Measurements from ENCODE around the gene SEMA5A.

SEMA5A gene

GRCh38 chr5:9320652-9321051 is 225.2 kb downstream of the SEMA5A start:
- Histone ChIP-seq H3K23ac (ENCODE audit: low read depth, low read length, poor library complexity) (no peak overlapping the region), H2BK12ac (ENCODE audit: low read length) (no peak overlapping the region)
- DNase-seq (ENCODE audit: low spot score): no peak

GRCh38 chr5:9318031-9318430 is 227.8 kb downstream of the SEMA5A start:
- Histone ChIP-seq H3K79me1 (ENCODE audit: low read depth, low read length) (peaks cover 3% of the 10 kb centered on the region), H3K14ac (ENCODE audit: low read length) (no peak overlapping the region), H4K8ac (ENCODE audit: low read depth, low read length) (no peak overlapping the region), H3K23ac (ENCODE audit: low read depth, low read length, poor library complexity) (no peak overlapping the region), H3K4me2 (ENCODE audit: insufficient read depth, low read length, poor library complexity, severe bottlenecking) (no peak overlapping the region), H3K27me3 (ENCODE audit: control insufficient read depth in 3 of 3, insufficient read depth in 3 of 3, low read depth in 1 of 3, low read length in 3 of 3) (no peaks in the 10 kb centered on the region), H3K9me3 (replicated peaks in 1 of 2; ENCODE audit: control insufficient read depth in 2 of 2, insufficient read depth in 1 of 2, low read depth in 1 of 2, low read length in 2 of 2) (peaks cover 0 to 3% of the 10 kb centered on the region in 2 donors), H3K18ac (ENCODE audit: low read length) (no peak overlapping the region), H3K36me3 (replicated peaks in 1 of 2; ENCODE audit: control insufficient read depth in 2 of 2, insufficient read depth in 2 of 2, low read length in 2 of 2) (peaks cover 0 to 8% of the 10 kb centered on the region in 2 donors), H3K4me1 (ENCODE audit: control insufficient read depth in 2 of 2, insufficient read depth in 1 of 2, low read depth in 1 of 2, low read length in 2 of 2) (peaks cover 0 to 2% of the 10 kb centered on the region in 2 donors), H2BK15ac (ENCODE audit: low read length) (no peak overlapping the region), H3K9ac (ENCODE audit: low read depth, low read length, poor library complexity) (no peak overlapping the region), H2BK5ac (ENCODE audit: low read length) (no peak overlapping the region), H2BK120ac (ENCODE audit: low read depth, low read length) (no peak overlapping the region), H3K4ac (ENCODE audit: low read length) (no peak overlapping the region), H3K27ac (replicated peaks; ENCODE audit: low read length) (no peak overlapping the region), H2AFZ (ENCODE audit: low read length) (no peak overlapping the region), H2BK12ac (ENCODE audit: low read length) (no peak overlapping the region), H4K91ac (ENCODE audit: low read depth, low read length, poor library complexity) (no peak overlapping the region), H2AK5ac (ENCODE audit: low read depth, low read length) (no peak overlapping the region), H3K4me3 (ENCODE audit: low read length in 2 of 2) (no peak overlapping the region)
- DNase-seq (ENCODE audit: low spot score): no peak
- WGBS, 2 donors (ENCODE audit: extremely low coverage in 2 of 2, insufficient read length in 2 of 2, insufficient replicate concordance in 1 of 2): no CpG with 5 or more reads among the region's 6 CpGs

More at GRCh38 chr5:9320652-9321051, 225.2 kb downstream of the SEMA5A start:
- Histone ChIP-seq H4K8ac (ENCODE audit: low read depth, low read length) (no peak overlapping the region), H3K14ac (ENCODE audit: low read length) (no peak overlapping the region), H3K4me2 (ENCODE audit: insufficient read depth, low read length, poor library complexity, severe bottlenecking) (no peak overlapping the region), H3K9me3 (replicated peaks in 1 of 2; ENCODE audit: control insufficient read depth in 2 of 2, insufficient read depth in 1 of 2, low read depth in 1 of 2, low read length in 2 of 2) (peaks cover 0 to 3% of the 10 kb centered on the region in 2 donors), H2BK15ac (ENCODE audit: low read length) (no peak overlapping the region), H3K18ac (ENCODE audit: low read length) (no peak overlapping the region), H2AFZ (ENCODE audit: low read length) (no peak overlapping the region), H4K91ac (ENCODE audit: low read depth, low read length, poor library complexity) (no peak overlapping the region), H2AK5ac (ENCODE audit: low read depth, low read length) (no peak overlapping the region), H3K4me3 (ENCODE audit: low read length in 2 of 2) (no peak overlapping the region), H3K4ac (ENCODE audit: low read length) (no peak overlapping the region), H2BK5ac (ENCODE audit: low read length) (no peak overlapping the region), H3K27ac (replicated peaks; ENCODE audit: low read length) (no peak overlapping the region), H2BK120ac (ENCODE audit: low read depth, low read length) (no peak overlapping the region), H3K9ac (ENCODE audit: low read depth, low read length, poor library complexity) (no peak overlapping the region), H3K27me3 (ENCODE audit: control insufficient read depth in 3 of 3, insufficient read depth in 3 of 3, low read depth in 1 of 3, low read length in 3 of 3) (no peaks in the 10 kb centered on the region), H3K79me1 (ENCODE audit: low read depth, low read length) (peaks cover 3% of the 10 kb centered on the region), H3K4me1 (ENCODE audit: control insufficient read depth in 2 of 2, insufficient read depth in 1 of 2, low read depth in 1 of 2, low read length in 2 of 2) (peaks cover 0 to 2% of the 10 kb centered on the region in 2 donors), H3K36me3 (replicated peaks in 1 of 2; ENCODE audit: control insufficient read depth in 2 of 2, insufficient read depth in 2 of 2, low read length in 2 of 2) (peaks cover 0 to 5% of the 10 kb centered on the region in 2 donors)
- no CpG with 5 or more reads among the region's 3 CpGs for WGBS, 2 donors (ENCODE audit: extremely low coverage in 2 of 2, insufficient read length in 2 of 2, insufficient replicate concordance in 1 of 2)

- no peak overlapping the region for H2BK15ac ChIP-seq (ENCODE audit: low read length)
- H3K9ac ChIP-seq (ENCODE audit: low read depth, low read length, poor library complexity): no peak overlapping the region
- no peak overlapping the region for H3K18ac ChIP-seq (ENCODE audit: low read length)
- H3K79me1 ChIP-seq (ENCODE audit: low read depth, low read length): peaks cover 3% of the 10 kb centered on the region
- no peak overlapping the region for H2BK5ac ChIP-seq (ENCODE audit: low read length)
- peaks cover 0 to 8% of the 10 kb centered on the region in 2 donors for H3K36me3 ChIP-seq (replicated peaks in 1 of 2; ENCODE audit: control insufficient read depth in 2 of 2, insufficient read depth in 2 of 2, low read length in 2 of 2)
- no peak overlapping the region for H2AK5ac ChIP-seq (ENCODE audit: low read depth, low read length)
- no peak overlapping the region for H3K4ac ChIP-seq (ENCODE audit: low read length)
- H3K4me1 ChIP-seq (ENCODE audit: control insufficient read depth in 2 of 2, insufficient read depth in 1 of 2, low read depth in 1 of 2, low read length in 2 of 2): peaks cover 0 to 2% of the 10 kb centered on the region in 2 donors
- no peak overlapping the region for H3K14ac ChIP-seq (ENCODE audit: low read length)
- H2BK120ac ChIP-seq (ENCODE audit: low read depth, low read length): no peak overlapping the region
- H4K8ac ChIP-seq (ENCODE audit: low read depth, low read length): no peak overlapping the region
- H2BK12ac ChIP-seq (ENCODE audit: low read length): no peak overlapping the region
- H4K91ac ChIP-seq (ENCODE audit: low read depth, low read length, poor library complexity): no peak overlapping the region
- no peak overlapping the region for H2AFZ ChIP-seq (ENCODE audit: low read length)
- peaks cover 0 to 3% of the 10 kb centered on the region in 2 donors for H3K9me3 ChIP-seq (replicated peaks in 1 of 2; ENCODE audit: control insufficient read depth in 2 of 2, insufficient read depth in 1 of 2, low read depth in 1 of 2, low read length in 2 of 2)
- H3K4me2 ChIP-seq (ENCODE audit: insufficient read depth, low read length, poor library complexity, severe bottlenecking): no peak overlapping the region
- H3K27me3 ChIP-seq (ENCODE audit: control insufficient read depth in 3 of 3, insufficient read depth in 3 of 3, low read depth in 1 of 3, low read length in 3 of 3): no peaks in the 10 kb centered on the region
- no peak overlapping the region for H3K23ac ChIP-seq (ENCODE audit: low read depth, low read length, poor library complexity)
- H3K4me3 ChIP-seq (ENCODE audit: low read length in 2 of 2): no peak overlapping the region
- no peak overlapping the region for H3K27ac ChIP-seq (replicated peaks; ENCODE audit: low read length)
- no peak for DNase-seq (ENCODE audit: low spot score)
Measured at GRCh38 chr5:9316733-9317132, 229.1 kb downstream of the SEMA5A start.

- H3K27ac ChIP-seq (replicated peaks; ENCODE audit: low read length): no peak overlapping the region
- no peak overlapping the region for H3K4me3 ChIP-seq (ENCODE audit: low read length in 2 of 2)
- H2BK15ac ChIP-seq (ENCODE audit: low read length): no peak overlapping the region
- H3K36me3 ChIP-seq (replicated peaks in 1 of 2; ENCODE audit: control insufficient read depth in 2 of 2, insufficient read depth in 2 of 2, low read length in 2 of 2): peaks cover 0 to 8% of the 10 kb centered on the region in 2 donors
- no peak overlapping the region for H3K4ac ChIP-seq (ENCODE audit: low read length)
- no peak overlapping the region for H2AK5ac ChIP-seq (ENCODE audit: low read depth, low read length)
- H3K4me2 ChIP-seq (ENCODE audit: insufficient read depth, low read length, poor library complexity, severe bottlenecking): no peak overlapping the region
- no peak for DNase-seq (ENCODE audit: low spot score)
- no peak overlapping the region for H2AFZ ChIP-seq (ENCODE audit: low read length)
- peaks cover 0 to 2% of the 10 kb centered on the region in 2 donors for H3K4me1 ChIP-seq (ENCODE audit: control insufficient read depth in 2 of 2, insufficient read depth in 1 of 2, low read depth in 1 of 2, low read length in 2 of 2)
- WGBS, 2 donors (ENCODE audit: extremely low coverage in 2 of 2, insufficient read length in 2 of 2, insufficient replicate concordance in 1 of 2): no CpG with 5 or more reads among the region's 3 CpGs
- no peaks in the 10 kb centered on the region for H3K27me3 ChIP-seq (ENCODE audit: control insufficient read depth in 3 of 3, insufficient read depth in 3 of 3, low read depth in 1 of 3, low read length in 3 of 3)
- H4K8ac ChIP-seq (ENCODE audit: low read depth, low read length): no peak overlapping the region
- H2BK120ac ChIP-seq (ENCODE audit: low read depth, low read length): no peak overlapping the region
- H3K9me3 ChIP-seq (replicated peaks in 1 of 2; ENCODE audit: control insufficient read depth in 2 of 2, insufficient read depth in 1 of 2, low read depth in 1 of 2, low read length in 2 of 2): peaks cover 0 to 3% of the 10 kb centered on the region in 2 donors
- no peak overlapping the region for H3K18ac ChIP-seq (ENCODE audit: low read length)
- H3K23ac ChIP-seq (ENCODE audit: low read depth, low read length, poor library complexity): no peak overlapping the region
- no peak overlapping the region for H3K9ac ChIP-seq (ENCODE audit: low read depth, low read length, poor library complexity)
- H2BK5ac ChIP-seq (ENCODE audit: low read length): no peak overlapping the region
- peaks cover 3% of the 10 kb centered on the region for H3K79me1 ChIP-seq (ENCODE audit: low read depth, low read length)
- no peak overlapping the region for H3K14ac ChIP-seq (ENCODE audit: low read length)
- no peak overlapping the region for H2BK12ac ChIP-seq (ENCODE audit: low read length)
- no peak overlapping the region for H4K91ac ChIP-seq (ENCODE audit: low read depth, low read length, poor library complexity)
Measured at GRCh38 chr5:9316041-9316440, 229.8 kb downstream of the SEMA5A start.
